Measurements from ENCODE around the gene FBXO42. TPM values are rescaled to one million over a fixed set of nuclear protein-coding genes. Genes with fewer than 3 reads are reported as not detected.

Gene FBXO42
- total and polyA plus RNA-seq, 9 of the 15 experiments (the other 6 are each of a cell fraction or from before 2014, with no cell fraction given) = 7.2 to 24.8 (median 17.4) TPM

DNA sequence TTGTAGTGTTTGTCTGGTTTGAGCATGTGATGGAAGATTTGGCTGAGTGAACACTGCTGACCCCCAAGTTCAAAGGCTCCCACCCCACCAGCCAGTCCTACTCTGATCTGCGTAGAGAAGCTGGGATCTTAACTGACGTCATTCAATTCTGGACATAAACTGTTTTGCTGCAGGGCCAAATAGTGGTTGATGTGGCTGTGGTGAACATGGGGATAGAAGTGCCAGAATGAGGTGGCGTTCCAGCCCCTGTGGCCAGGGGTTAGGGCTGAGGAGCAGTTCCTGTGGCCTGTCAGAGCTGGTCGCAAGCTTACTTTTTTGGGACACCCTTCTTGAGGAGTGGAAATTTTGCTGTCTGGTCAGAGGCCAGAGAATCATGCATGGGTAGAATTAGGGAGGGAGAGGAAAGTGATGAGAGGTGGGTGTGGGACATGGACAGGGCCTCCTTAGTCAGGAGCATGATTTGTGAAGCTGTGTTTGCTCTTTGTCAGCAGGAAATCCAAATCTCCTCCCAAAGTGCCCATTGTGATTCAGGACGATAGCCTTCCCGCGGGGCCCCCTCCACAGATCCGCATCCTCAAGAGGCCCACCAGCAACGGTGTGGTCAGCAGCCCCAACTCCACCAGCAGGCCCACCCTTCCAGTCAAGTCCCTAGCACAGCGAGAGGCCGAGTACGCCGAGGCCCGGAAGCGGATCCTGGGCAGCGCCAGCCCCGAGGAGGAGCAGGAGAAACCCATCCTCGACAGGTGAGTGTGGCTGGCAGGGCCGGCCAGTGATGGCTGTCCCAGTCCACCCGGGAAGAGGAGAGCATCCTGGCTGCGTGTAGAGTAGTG, 40.7 kb upstream of the FBXO42 start:
- Histone ChIP-seq H3K9me1 (ENCODE audit: control insufficient read depth, insufficient read depth, low read length) (peaks cover 7% of the 10 kb centered on the region), H3K4me2 (ENCODE audit: insufficient read depth, low read length) (no peak overlapping the region), H3K27ac (ENCODE audit: extremely low read depth, low read depth, low read length) (no peak overlapping the region), H3K9me3 (replicated peaks; ENCODE audit: control insufficient read depth, insufficient read depth, low read depth, low read length) (no peaks in the 10 kb centered on the region), H3K4me1 (replicated peaks in 1 of 2; ENCODE audit: control insufficient read depth in 2 of 2, insufficient read depth in 2 of 2, low read length in 2 of 2) (peaks cover 10 to 18% of the 10 kb centered on the region in 2 experiments; a peak in 4 of 5 replicates), H3K36me3 (ENCODE audit: control insufficient read depth, insufficient read depth, low read length) (peaks cover 59% of the 10 kb centered on the region), H3K79me2 (ENCODE audit: control insufficient read depth, insufficient read depth, low read length) (peaks cover 53% of the 10 kb centered on the region), H3K27me3 (ENCODE audit: control insufficient read depth in 2 of 2, insufficient read depth in 2 of 2, low read length in 2 of 2) (no peaks in the 10 kb centered on the region), H3K4me3 (no peak overlapping the region), H4K20me1 (replicated peaks; ENCODE audit: control insufficient read depth, insufficient read depth, low read length) (peaks cover 27% of the 10 kb centered on the region; the same call in 1 of the 2 replicates), H2AFZ (ENCODE audit: low read depth, low read length) (no peak overlapping the region), H3K9ac (ENCODE audit: insufficient read depth in 1 of 2, low read depth in 2 of 2, low read length in 2 of 2) (peak overlapping the region in 1 of 2 experiments; percentile 69; a peak in 2 of 4 replicates)
- no peak for TF ChIP-seq NFATC3 (IDR thresholded peaks at IDR 0.05)
- TF ChIP-seq ZNF584 (CRISPR knock-in tag; IDR thresholded peaks at IDR 0.05; ENCODE audit: low read depth) = no peak
- no peak for TF ChIP-seq CSDE1 (IDR thresholded peaks at IDR 0.05)
- peak; percentile 47 for TF ChIP-seq RBM22 (IDR thresholded peaks at IDR 0.05; ENCODE audit: low read depth, low read length, poor library complexity, severe bottlenecking)
- TF ChIP-seq ARNT (IDR thresholded peaks at IDR 0.05) = no peak
- no peak for TF ChIP-seq HDAC3 (IDR thresholded peaks at IDR 0.05; ENCODE audit: borderline replicate concordance, partially characterized antibody)
- no peak for TF ChIP-seq L3MBTL2 (IDR thresholded peaks at IDR 0.05)
- TF ChIP-seq DPF2 (IDR thresholded peaks at IDR 0.05) = no peak
- intact Hi-C loops (cut with micrococcal nuclease) = no loop called here
- 95% methylated on average over 17 of the region's 21 CpGs for WGBS (ENCODE audit: insufficient coverage, low coverage, missing lambda C conversion rate)
- ATAC-seq = no peak
- CTCF ChIA-PET (ENCODE audit: low intra/inter-chr PET ratio) = no interaction called here
- no peak for DNase-seq (ENCODE audit: extremely low read depth in 1 of 4, low spot score in 3 of 4)
- no peak for FAIRE-seq
- in situ Hi-C loops (cut with MboI) = no loop called here
- POLR2A ChIA-PET = interaction anchor here (1.0 to 3.5 kb wide), 4 partner anchors 8 to 19 kb away, joined by 3 to 15 read pairs (median 8); no protein-coding TSS in a partner anchor
- no TSS peak for BruUV-seq (replicated peaks)

Measured in K562 (cell line).